ENCODE results near the gene CELF2.

The CELF2 gene

DNA sequence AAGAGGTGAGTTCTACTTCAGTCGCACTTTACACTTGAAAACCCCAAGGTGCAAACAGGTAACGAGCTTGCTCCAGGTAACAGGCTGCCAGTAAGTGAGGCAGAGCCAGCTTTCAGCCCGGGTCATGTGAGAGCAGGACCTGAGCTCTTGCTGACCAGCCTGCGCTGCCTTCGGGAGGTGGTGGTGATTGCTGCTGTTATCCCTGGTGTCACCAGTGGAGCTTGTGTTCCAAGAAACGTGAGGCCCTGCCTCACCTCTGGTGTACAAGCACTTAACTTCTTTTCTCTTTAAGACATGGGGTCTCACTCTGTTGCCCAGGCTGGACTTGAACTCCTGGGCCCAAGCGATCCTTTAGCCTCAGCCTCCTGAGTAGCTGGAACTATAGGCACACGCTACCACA is 265.0 kb downstream of the CELF2 start:
- no peak for DNase-seq

DNA sequence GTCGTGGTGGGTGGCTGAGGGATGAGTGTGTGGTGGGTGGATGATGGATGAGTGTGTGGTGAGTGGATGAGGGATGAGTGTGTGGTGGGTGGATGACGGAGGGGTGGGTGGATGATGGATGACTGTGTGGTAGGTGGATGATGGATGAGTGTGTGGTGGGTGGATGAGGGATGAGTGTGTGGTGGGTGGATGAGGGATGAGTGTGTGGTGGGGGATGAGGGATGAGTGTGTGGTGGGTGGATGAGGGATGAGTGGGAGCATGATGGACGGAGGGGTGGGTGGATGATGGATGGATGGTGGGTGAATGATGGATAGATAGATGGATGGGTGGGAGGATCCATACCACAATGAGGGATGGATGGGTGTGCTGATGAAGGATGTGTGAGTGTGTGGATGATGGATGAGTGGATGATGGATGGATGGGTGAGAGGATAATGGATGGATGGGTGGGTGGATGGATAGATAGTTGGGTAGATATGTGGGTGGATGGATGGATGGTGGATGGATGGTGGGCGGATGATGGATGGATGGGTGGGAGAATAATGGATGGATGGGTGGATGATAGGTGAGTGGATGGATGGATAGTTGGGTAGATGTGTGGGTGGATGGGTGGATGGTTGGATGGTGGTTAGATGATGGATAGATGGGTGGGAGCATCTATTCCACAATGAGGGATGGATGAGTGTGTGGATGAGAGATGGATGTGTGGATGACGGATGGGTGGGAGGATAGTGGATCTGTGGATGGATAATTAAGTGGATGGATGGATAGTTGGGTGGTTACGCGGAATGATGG is 266.8 kb downstream of the CELF2 start:
- no peak for DNase-seq

DNA sequence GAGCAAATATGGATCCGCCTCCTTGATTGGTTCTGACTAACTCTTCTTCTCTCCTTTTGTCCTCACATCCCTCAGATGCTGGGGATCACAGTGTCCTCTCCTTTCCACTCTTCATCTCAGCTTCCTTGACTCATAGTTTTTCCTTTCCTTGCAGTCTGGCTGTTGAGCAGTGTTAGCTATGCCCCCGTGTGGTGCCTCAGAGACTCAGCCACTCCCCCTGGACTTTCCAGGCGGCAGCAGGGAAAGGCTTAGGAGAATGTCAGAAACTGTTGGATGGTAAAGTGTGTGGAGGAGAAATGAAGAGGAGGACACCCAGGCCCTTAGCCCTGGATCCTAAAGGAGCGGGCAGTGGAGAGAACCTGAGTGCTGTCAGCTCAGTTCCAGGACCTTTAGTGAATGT is 267.5 kb downstream of the CELF2 start:
- DNase-seq, result no peak

DNA sequence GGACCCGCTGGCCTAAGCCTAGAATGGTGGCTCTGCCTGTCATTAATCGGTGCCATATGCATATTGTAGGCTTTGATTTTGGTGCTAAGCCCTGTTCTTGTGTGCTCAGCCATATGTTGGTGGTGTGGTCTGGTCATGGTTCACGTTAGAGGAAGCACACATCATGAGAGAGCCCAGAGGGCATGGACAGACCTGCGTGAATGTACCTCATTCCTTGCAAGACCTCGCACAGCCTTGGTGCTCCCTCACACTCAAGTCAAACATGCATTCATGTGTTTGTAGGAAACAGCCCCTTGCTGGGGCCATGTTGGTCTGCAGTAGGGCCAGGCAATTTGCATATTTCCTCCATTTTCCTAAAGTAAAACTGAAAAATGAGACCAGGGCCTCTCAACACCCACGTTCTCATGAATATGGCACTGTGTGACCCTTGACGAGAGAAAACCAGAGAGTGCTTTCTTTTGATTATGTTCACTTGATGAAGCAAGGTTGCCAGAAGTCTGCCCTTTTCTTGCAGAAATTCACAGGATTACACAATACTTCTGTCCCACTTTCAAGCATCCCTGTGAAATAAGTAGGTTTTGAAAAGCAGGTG is 268.7 kb downstream of the CELF2 start:
- DNase-seq, result no peak

DNA sequence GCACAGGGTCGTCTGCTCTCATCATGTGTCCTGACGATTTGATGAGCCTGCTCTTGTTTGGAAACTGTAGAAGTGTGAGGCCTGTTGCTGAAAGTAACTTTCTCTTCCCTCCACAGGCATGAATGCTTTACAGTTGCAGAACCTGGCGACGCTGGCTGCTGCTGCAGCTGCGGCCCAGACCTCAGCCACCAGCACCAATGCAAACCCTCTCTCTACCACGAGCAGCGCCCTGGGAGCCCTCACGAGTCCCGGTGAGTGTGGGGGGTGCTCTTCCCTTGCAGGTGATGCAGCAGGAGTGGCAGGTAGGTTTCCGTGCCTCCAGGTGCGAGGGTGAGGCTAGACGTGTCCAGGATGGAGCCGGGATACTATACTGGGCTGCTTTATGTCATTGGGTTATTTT is 270.6 kb downstream of the CELF2 start:
- DNase-seq, result no peak

DNA sequence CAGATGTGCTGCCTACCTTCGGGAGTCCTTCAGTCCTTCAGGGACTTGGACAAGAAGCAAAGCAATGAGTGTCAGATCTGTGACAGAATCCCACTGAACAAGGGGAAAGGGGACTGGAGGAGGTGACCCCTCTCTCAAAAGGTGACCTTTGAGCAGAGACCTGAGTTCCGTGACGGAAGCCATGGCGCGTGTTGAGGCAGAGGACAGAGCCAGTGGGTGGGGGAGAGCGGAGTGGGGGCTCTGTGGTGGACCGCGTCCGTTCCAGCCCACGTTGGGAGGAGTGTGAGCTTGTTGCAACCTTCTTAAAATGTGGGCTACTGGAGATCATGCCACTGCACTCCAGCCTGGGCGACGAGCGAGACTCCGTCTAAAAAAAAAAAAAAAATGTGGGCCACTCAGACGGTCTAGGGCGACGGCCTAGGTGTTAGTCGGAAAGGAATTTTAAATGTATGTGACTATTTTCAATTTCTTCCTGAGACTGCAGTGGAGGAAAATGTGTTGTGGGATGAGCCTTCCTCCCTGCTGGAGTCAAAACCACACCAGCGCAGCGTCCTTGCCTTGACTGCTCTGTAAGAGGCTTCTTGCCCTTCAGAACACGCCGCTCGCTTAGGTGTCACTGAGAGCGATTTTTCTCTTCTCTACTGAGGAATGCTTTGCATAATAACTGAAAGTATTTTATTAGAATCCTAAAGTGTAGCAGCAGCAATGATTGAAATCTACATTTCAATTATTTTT is 272.7 kb downstream of the CELF2 start:
- no peak for DNase-seq

DNA sequence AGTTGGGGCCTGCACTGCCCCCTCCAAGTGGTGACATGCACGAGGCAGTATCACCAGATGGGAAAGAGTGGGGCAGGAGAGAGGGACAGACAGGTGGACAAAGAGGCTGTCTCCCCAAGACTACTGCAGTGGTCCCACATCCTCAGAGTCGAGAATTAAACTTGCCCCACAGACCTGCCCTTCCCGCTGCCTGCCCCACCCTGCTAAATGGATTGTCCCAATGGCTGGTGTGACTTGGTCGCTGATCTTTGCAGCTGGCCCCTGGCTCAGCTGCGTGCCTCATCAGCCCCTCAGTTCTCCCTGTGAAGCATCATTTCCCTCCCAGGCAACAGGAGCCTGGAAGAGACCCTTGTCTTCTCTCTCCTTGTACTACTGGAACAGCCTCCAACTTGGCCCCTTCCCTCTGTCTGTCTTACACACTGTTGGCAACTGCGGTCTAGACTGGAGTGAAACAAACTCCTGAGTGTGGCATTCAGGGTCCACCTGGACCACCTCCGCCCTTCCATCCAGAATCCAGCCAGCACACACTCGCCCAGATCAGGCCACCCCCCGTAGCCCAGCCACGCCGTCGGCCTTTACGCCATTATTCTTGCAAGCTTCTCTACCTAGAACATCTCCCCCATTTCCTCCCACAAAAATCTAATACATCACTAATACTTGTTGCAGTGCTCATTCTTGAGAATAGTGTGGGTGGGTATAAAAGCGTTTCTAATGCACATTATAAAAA is 275.1 kb downstream of the CELF2 start:
- DNase-seq, result no peak

DNA sequence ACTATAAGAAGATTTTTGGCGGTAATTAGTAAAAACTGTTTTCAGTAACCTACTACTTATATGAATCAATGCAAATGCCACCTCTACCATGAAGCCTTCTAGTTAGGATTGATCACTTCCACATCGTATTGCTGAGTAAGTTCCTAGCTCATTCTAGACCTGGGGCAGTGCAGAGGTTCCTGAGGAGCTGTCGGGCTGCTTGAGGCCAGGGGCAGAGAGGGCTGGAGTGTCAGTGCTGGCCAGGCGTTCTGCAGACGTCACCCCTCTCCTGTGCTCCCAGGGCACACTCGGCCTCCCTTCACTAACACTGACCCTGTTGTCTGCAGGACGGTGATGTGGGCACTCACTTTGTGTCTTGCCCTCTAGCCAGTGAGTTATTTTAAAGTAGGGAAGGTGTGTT is 275.7 kb downstream of the CELF2 start:
- no peak for DNase-seq

DNA sequence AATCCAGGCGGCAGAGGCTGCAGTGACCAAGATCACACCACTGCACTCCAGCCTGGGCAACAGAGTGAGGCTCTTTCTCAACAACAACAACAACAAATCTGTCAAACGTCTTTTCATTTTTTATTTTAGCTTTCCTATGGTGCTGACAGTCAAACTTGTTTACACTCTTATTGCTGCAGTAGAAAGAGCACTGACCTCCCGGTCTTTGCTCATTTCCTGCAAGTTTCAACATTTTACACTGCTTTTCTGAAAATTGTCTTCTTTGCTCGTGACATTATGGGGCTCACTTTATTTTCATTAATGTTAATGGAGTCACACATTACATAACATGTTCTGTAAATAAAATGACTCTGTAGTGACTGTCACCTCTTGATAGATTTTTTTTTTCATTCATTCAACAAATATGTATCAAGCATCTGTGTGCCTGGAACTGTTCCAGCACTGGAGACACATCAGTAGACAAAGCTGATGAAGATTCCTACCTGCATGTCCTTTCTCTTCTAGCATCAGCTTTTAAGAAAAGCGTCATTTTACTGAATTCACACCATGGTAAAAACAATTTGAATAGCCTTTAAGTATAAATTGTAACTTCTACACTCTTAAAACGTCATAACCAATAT is 277.3 kb downstream of the CELF2 start:
- DNase-seq, result no peak

DNA sequence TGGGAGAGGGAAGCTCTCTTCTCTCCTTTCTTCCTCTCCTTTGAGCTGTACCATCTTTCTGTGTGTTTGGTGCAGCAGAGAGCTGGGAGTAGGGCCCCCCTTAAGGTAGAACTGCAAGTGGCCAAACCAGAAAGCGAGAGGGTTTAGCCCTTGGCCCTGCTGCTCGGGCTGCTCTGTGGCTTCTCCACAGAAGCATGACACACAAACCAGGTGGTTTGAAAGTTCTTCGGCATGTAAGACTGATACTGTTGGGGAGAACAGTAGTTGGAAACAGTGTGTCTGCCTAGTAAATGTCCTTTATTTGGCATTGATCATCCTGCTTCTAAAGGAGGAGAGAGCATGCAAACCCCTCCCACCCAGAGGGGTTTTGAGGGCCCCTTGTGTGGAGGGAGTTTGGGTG is 277.8 kb downstream of the CELF2 start:
- DNase-seq, result no peak

DNA sequence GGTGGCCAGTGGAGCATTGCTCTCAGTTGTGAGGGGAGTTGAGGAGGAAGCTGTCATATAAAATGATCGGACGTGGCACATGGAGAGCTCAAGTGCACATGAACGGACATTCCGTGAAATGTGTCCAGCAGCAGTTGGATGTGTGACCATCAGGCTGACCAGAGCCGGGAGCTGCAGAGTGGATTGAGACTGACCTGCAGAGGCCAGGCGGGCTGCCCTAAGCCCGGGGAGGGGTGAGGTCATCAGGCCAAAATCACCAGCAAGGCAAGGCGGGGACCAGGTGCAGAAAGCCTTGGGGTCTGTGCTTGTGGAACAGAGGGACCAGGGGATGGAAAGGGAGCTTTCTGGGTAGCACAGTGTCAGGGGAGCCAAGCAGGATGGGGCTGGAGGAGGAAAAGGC is 279.5 kb downstream of the CELF2 start:
- no peak for DNase-seq

DNA sequence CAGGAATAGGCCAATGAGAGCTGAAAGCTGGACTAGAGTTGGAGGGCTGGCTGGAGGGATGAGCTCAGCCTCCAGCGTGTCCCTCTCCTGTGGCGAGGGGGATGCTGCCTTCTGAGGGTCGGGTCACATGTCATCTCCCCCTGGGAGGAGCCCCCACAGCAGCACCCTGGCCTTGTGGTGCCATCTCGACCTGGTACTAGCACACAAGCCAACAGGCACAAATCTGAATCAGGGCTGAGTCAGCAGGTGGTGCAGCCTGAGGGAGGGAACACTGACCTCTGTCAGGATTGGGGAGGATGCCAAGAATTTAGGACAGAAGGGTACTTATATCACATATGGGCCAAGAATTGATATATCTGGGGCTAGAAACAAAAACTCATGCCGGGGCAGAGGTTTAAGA is 280.4 kb downstream of the CELF2 start:
- DNase-seq, result no peak

DNA sequence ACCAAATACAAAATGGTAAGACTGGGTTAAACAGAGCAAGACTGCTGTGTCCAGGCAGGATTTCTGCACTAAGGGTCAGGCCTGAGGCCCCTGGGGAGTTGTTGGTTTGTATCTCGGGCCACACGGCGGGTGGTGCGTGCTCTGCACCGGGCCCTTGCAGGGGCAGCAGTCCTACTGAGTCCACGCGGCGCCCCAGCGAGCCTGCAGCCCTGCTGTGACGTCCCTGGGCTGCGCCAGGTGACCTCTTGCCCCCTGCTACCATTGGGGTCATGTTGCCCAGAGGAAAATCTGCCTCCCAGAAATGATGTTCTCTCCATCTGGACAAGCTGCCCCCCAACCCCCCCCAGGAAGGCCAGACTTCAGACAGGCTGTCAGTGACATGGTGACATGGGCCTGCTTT is 281.5 kb downstream of the CELF2 start:
- DNase-seq, result no peak

DNA sequence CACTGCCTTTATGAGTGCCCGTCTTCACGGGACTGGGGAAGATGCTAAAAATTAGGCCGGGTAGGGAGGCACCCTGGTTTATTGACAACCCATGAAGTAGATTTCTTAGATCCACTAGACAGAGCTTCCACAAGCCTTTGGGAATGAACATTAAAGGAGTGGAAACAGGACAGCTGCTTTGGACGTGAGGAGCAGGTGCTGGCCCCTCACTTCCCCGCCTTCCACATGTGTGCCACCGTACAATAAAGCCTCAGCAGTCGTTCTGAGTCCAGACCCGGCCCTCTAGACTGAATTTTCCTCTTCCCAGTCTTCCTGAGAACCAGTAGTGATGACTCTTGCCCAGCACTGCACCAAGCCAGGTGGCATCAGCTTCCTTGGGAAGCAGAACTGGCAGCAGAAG is 282.4 kb downstream of the CELF2 start:
- no peak for DNase-seq

DNA sequence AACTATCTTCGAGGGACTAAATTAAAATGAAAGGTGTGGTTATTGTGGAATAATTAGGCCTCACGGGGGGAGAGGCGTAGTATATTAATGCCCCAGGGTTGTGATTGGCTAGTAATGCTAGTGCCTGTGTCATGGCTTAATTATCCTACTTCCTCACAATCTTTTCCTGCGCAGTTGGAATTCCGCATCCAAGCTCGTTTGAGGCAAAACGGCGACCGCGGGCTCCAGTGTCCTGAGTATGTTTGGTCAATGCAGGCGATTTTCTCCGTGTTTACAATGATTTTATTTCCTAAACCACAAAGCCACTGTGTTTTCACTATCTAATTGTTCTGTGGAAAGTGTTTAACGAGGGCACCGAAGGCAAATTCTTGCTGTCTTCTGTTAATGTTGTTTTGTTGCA is 282.9 kb downstream of the CELF2 start:
- no peak for DNase-seq

DNA sequence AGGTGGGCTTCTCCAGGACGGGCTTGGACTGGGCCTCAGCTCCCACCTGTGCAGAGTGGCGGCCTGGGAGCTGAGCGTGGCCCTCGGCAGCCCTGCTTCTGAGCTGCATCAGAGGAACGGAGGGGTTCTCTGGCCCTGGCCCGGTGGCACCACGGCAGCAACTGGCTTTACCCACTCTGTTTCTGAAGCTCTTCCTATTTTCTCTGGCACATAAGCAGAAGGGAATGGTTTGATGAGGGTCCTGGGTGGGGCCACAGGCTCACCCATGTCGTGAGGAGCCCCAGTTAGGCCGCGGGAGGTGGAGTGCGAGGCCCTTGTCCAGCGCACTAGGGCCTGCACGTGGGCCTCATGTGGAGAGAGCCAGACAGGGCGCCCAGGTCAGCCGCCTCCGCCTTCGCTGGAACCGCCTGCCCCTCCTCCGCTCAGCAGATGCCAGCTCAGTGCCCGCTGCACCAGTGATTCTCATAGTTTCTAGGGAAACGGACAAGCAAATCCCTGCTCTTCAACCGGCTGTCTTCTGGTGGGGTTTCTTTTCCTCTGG is 284.0 kb downstream of the CELF2 start:
- DNase-seq, result no peak

DNA sequence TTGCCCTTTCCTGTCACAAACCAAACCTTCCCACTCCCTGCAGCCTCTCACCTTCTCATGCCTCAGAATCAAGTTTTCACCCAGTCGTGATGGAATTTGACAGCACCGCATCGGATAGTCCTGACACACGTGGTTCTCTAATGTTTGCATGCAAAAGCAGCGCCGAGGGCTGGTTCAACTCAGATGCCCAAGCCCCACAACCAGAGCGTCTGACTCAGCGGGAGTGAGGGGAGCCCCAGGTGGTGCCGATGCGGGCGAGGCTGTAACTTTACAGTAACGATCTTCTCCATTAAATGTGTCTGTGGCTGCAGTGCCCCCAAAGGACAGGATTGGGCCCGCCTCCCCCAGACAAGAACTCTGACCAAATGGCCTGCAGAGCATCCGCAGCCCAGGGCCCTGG is 284.5 kb downstream of the CELF2 start:
- DNase-seq, result no peak

DNA sequence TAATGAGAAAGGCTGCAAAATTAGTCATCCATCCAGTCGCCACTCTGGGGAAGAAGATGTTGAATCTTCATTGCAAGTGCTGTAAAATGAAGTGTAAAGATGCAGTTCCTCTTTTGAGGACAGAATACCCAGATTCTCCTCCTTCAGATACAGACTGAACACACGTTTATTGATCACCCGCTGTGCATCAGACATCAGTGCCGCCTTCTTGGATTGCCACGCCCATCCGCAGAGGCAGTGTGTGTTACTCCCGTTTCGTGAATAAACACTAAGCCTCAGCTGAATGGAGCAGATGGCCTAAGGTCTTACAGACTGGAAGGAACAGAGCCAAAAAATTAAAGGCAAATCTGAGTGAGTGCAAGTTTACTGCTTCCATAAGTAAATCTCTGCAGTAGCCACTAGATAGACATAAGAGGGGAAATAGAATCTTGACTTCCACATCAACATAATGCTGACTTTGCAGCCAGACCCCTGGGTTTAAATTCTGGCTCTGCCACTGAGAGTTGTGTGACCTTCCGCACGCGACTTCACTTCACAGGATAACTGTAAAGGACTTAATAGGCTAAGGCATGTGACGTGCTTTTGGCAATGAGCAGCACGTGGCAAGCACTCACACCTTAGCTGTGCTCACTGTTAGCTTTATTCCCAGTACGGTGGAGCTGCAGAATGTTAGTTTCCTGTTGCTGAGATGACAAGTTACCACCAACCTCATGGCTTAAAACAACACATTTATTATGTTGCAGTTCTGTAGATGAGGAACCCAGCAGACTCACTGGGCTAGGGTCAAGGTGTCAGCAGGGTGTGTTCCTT is 285.9 kb downstream of the CELF2 start:
- no peak for DNase-seq

DNA sequence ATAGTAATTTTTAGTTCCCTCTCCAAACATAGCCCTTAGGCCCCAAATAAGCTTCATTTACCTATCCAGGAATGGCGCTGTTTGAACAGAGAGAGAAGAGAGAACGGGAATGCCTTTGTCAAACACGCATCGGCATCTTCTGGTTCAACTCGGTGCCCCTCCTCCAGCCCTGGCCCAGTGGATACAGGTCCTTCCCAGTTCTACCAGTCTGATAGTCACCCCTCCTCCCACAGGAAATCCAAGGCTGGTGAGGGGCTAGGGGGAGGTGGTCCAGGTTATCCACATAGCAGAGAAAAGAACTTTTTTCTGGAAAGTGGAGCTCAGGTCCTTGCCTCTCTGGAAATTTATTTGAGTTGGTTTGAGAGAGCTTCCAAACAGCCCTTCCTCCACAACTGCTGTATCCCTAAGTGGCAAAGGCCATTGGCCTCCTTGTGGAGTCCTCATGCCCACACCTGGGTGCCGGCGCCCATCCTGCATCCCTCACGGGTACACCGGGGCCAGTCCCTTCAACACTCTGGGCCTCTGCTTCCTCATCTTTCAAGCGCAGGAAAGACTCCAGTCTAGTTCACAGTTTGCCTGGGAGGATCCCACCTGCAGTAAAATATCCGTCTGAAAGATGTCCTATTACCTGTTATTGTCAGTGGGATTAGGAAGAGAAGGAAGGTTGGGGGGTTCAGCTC is 287.4 kb downstream of the CELF2 start:
- DNase-seq, result no peak

DNA sequence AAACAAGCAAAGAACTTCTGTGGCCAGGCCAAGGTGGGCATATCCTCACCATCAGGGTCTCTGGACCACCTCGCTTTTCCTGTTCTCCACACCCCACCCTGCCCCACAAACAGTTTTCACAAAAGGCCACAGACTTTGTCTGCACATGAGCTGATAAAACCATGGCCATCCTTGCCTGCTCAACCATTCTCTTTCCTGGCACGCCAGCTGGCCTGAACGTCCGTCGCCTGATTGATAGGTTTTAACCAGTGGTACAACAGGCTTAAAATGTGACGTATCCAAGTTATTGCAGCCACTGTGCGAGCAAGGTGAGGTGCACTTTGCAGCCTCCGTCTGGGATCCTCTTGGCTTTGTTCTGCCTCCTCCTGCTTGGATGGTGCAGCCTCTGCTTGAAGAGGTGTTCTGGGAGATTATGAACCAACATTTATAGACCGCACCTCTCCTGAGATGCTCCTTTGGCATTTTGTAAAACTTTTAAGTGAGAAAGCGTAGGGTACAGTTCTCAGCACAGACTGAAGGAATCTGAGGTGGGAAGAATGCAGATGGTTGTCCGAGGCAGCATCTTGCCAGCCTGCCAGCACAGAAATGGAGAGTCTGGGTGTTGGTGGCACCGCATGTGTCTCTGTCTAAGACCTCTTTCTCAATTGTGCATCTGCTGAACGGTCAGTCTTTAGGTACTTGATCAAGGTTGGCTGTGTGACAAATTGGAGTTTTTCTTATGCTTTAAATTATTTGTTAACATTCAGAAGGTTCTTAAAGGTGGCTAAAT is 288.3 kb downstream of the CELF2 start:
- no peak for DNase-seq

DNA sequence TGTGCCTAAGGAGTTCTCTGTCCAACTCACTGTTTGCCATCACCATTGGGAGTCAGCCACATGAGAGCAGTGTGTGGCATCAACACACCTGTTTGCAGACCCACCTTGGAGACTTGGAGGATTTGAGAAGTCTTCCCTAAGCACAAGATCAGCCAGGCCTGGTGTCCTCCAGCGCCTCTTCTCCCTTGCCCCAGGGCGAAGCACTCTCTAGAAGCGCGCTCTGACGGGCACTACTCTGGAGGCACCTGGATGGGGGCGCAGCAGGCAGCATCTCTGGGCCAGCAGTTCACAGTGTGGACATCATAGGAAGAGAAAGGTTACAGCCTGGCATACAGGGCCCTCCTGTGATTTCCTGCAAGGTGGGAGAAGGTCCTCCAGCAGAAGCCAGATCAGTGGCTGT is 289.3 kb downstream of the CELF2 start:
- DNase-seq, result no peak
